Measurements from ENCODE around the gene CACNA1C. TPM values are rescaled to one million over a fixed set of nuclear protein-coding genes. Genes with fewer than 3 reads are reported as not detected.

Gene CACNA1C
- total RNA-seq, 6 donors from 2014 or later, result 5.2 to 45.1 (median 8.8) TPM

DNA sequence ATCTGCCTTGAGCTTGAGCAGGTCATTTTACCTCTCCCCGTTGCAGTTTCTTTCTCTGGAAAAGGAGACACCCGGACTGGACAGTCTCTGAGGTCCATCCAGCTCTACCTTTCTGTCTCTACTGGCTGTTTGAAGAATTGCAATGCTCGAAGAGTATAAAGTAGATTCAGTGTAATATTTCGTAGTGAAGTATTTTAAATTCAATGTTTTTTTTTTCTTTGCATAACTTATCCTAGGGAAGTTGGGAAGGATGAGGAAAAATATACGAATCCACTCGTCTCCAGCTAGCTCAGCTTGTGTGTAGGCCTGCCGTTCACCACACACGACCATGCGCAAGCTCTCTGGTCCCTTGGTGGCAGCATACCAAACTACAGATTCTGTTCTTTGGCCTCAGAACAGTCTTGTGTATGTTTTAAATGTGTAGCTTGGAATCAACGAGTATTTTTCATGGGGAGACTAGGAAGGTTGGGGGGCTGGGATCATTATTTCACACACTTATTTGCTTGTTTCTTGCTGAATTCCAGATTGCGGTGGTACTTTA lies 307.9 kb downstream of the CACNA1C start:
- ATAC-seq (ENCODE audit: low FRiP score in 2 of 2) (no peak), DNase-seq (no peak)
- Histone ChIP-seq H3K9me3 (no peaks in the 10 kb centered on the region), H3K4me3 (no peak overlapping the region), H3K36me3 (no peaks in the 10 kb centered on the region), H3K27ac (no peak overlapping the region), H3K27me3 (no peaks in the 10 kb centered on the region), H3K4me1 (peaks cover 7 to 24% (median 12%) of the 10 kb centered on the region in 4 donors)
- TF ChIP-seq EP300 (IDR thresholded peaks at IDR 0.05), result no peak
- TF ChIP-seq CTCF (IDR thresholded peaks at IDR 0.05), result no peak
- no peak for TF ChIP-seq POLR2AphosphoS5 (IDR thresholded peaks at IDR 0.05)
- TF ChIP-seq POLR2A (IDR thresholded peaks at IDR 0.05), result no peak
- WGBS, 2 donors, result 84 to 86% methylated on average over 11 of the region's 11 CpGs

DNA sequence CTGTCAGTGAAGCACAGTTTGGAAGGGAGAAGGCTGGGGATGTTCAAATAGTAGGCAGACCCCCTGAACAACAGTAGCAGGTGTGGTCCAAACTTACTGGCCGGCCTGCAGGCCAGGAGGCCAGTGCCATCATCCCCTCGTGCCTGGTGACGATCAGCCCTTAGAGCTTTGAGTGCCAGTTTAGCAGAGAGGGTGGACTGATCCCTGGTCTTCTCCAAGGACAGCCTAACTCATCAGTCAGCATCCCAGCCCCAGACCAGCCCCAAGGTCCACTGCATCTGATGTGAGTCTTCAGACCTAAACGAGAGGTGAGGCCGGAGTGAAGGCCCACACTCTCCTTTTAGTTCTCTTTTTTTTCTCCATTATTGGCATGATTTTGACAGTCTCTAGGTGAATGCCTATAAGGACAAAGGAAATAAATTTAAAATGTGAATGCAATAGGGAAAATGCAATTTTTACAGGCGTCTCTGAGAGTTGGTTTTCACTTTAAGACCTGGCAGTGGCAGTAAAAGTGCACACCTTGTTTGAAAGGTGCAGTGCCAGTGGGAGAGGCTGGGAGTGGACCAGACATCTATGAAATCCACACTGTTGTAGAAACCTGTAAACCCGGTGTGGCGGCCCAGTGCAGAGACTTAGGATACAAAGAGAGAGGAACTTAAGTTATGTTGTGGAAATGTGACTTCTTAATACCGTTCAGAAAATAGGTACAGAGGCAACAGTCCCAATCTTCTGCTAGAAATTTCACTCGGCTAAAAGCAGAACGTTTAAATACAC lies 311.2 kb downstream of the CACNA1C start:
- H3K4me3 ChIP-seq, result no peak overlapping the region
- no peaks in the 10 kb centered on the region for H3K36me3 ChIP-seq
- ATAC-seq (ENCODE audit: low FRiP score in 2 of 2) (no peak), DNase-seq (no peak)
- H3K27ac ChIP-seq, result no peak overlapping the region
- peaks cover 0 to 9% (median 1%) of the 10 kb centered on the region in 4 donors for H3K4me1 ChIP-seq
- H3K9me3 ChIP-seq, result no peaks in the 10 kb centered on the region
- WGBS, 2 donors, result 83 to 93% methylated on average over 9 to 11 of the region's 11 CpGs
- H3K27me3 ChIP-seq, result no peaks in the 10 kb centered on the region
- no peak for TF ChIP-seq POLR2AphosphoS5 (IDR thresholded peaks at IDR 0.05)
- TF ChIP-seq EP300 (IDR thresholded peaks at IDR 0.05), result no peak
- TF ChIP-seq CTCF (IDR thresholded peaks at IDR 0.05), result no peak
- no peak for TF ChIP-seq POLR2A (IDR thresholded peaks at IDR 0.05)

GRCh38 chr12:2364631-2365051 lies 311.9 kb downstream of the CACNA1C start:
- TF ChIP-seq EP300 (IDR thresholded peaks at IDR 0.05) (no peak), CTCF (IDR thresholded peaks at IDR 0.05) (peak in 1 of 6 experiments; percentile 10)
- Histone ChIP-seq H3K4me3 (no peak overlapping the region), H3K27me3 (no peaks in the 10 kb centered on the region), H3K36me3 (no peaks in the 10 kb centered on the region), H3K4me1 (peaks cover 0 to 6% (median 0%) of the 10 kb centered on the region in 4 donors), H3K9me3 (no peaks in the 10 kb centered on the region), H3K27ac (no peak overlapping the region)
- ATAC-seq (ENCODE audit: low FRiP score in 2 of 2) (peak in 1 of 2 donors; percentile 46), DNase-seq (no peak)
- WGBS, 2 donors, result 67 to 70% methylated on average over 9 of the region's 9 CpGs

DNA sequence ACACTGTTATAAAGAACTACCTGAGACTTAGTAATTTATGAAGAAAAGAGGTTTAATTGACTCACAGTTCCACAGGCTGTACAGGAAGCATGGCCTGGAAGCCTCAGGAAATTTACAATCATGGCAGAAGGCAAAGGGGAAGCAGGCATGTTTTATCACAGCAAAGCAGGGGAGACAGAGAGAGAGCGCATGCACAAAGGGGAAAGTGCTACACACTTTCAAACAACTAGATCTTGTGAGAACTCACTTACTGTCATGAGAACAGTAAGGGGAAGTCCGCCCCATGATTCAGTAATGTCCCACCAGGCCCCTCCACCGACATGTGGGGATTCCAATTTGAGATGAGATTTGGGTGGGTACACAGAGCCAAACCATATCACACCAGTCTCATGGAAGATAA lies 313.9 kb downstream of the CACNA1C start:
- Histone ChIP-seq H3K4me3 (no peak overlapping the region), H3K9me3 (no peaks in the 10 kb centered on the region), H3K36me3 (no peaks in the 10 kb centered on the region), H3K27me3 (no peaks in the 10 kb centered on the region), H3K27ac (no peak overlapping the region), H3K4me1 (peaks cover 0 to 6% (median 0%) of the 10 kb centered on the region in 4 donors)
- no peak for DNase-seq
- no peak for ATAC-seq (ENCODE audit: low FRiP score in 2 of 2)
- 59 to 90% methylated on average over 3 of the region's 3 CpGs for WGBS, 2 donors
- TF ChIP-seq CTCF (IDR thresholded peaks at IDR 0.05), result no peak
- TF ChIP-seq EP300 (IDR thresholded peaks at IDR 0.05), result no peak
- TF ChIP-seq POLR2AphosphoS5 (IDR thresholded peaks at IDR 0.05), result no peak
- TF ChIP-seq POLR2A (IDR thresholded peaks at IDR 0.05), result no peak

All from upper lobe of left lung (tissue), 6 donors.